SU-DHL-6 (cell line): ENCODE results near the gene KCTD1.

Experiments
- H2AFZ ChIP-seq: fragments of 200-600 bp; sonication (generic); 2 replicates; pipeline ENCODE4 v1.6.1; 2014; ENCODE audit warnings: low read depth, mild to moderate bottlenecking, moderate library complexity, mixed read lengths, antibody characterized with exemption, low read length; ENCODE audit not compliant: severe bottlenecking
- H3F3A ChIP-seq: fragments of 200-600 bp; shearing (Covaris generic); 2 replicates; pipeline ENCODE4 v1.6.0; 2016; ENCODE audit warnings: antibody characterized with exemption, mild to moderate bottlenecking; ENCODE audit not compliant: insufficient read depth
- H3K27ac ChIP-seq: fragments of 200-600 bp; sonication (generic); 2 replicates; pipeline ENCODE4 v1.5.1; 2016; ENCODE audit warnings: low read depth, mild to moderate bottlenecking, low read length, moderate library complexity, mixed read lengths
- H3K27me3 ChIP-seq: fragments of 200-600 bp; sonication (generic), shearing (Covaris generic); 2 replicates; pipeline ENCODE4 v1.6.0; 2014; ENCODE audit warnings: mild to moderate bottlenecking, low read length
- H3K36me3 ChIP-seq: fragments of 200-600 bp; sonication (generic); 2 replicates; pipeline ENCODE4 v1.6.1; 2014; ENCODE audit warnings: mild to moderate bottlenecking, low read length, mixed read lengths
- H3K4me2 ChIP-seq: fragments of 300-600, 200-600 bp; shearing (Covaris generic), sonication (generic); 2 replicates; pipeline ENCODE4 v1.6.0; 2014; ENCODE audit warnings: low read length, low read depth, mild to moderate bottlenecking; ENCODE audit not compliant: poor library complexity, severe bottlenecking
- H3K4me3 ChIP-seq: fragments of 200-600 bp; sonication (generic); 2 replicates; pipeline ENCODE4 v1.5.1; 2014; ENCODE audit warnings: antibody characterized with exemption, low read length, mild to moderate bottlenecking, mixed read lengths; ENCODE audit not compliant: insufficient read depth, poor library complexity, severe bottlenecking
- H3K79me2 ChIP-seq: fragments of 200-600 bp; sonication (generic); 2 replicates; pipeline ENCODE4 v1.6.1; 2014; ENCODE audit warnings: mild to moderate bottlenecking, low read length, moderate library complexity; ENCODE audit not compliant: insufficient read depth
- H3K9ac ChIP-seq: fragments of 200-600 bp; sonication (generic); 2 replicates; pipeline ENCODE4 v1.7.0; 2014; ENCODE audit warnings: mild to moderate bottlenecking, low read length
- H3K9me2 ChIP-seq: fragments of 200-600 bp; sonication (generic); replicated peaks from 2 replicates; pipeline ENCODE4 v1.6.1; 2014; ENCODE audit warnings: low read length; ENCODE audit not compliant: insufficient read depth
- H3K9me3 ChIP-seq: fragments of 200-600 bp; sonication (generic); 2 replicates; pipeline ENCODE4 v1.6.1; 2014; ENCODE audit warnings: low read length, mixed read lengths; ENCODE audit not compliant: insufficient read depth
- H4K20me1 ChIP-seq: fragments of 200-600 bp; sonication (generic); 2 replicates; pipeline ENCODE4 v1.6.1; 2014; ENCODE audit warnings: low read depth, mild to moderate bottlenecking, antibody characterized with exemption, low read length, moderate library complexity, mixed read lengths
- EZH2phosphoT487 ChIP-seq: fragments of 200-600 bp; sonication (generic), shearing (Covaris generic); conservative IDR thresholded peaks from 2 replicates; pipeline ENCODE4 v1.6.1; 2018; ENCODE audit warnings: mild to moderate bottlenecking, antibody characterized with exemption, low read length, moderate library complexity, mixed read lengths
- TF ChIP-seq, protein P1 (sequence below): fragments of 200-600 bp; sonication (generic); IDR thresholded peaks from one replicate; pipeline ENCODE4 v1.5.1; 2017; ENCODE audit warnings: antibody characterized with exemption, mild to moderate bottlenecking, low read length, moderate library complexity; ENCODE audit not compliant: insufficient read depth, poor library complexity, severe bottlenecking

Gene KCTD1

DNA sequence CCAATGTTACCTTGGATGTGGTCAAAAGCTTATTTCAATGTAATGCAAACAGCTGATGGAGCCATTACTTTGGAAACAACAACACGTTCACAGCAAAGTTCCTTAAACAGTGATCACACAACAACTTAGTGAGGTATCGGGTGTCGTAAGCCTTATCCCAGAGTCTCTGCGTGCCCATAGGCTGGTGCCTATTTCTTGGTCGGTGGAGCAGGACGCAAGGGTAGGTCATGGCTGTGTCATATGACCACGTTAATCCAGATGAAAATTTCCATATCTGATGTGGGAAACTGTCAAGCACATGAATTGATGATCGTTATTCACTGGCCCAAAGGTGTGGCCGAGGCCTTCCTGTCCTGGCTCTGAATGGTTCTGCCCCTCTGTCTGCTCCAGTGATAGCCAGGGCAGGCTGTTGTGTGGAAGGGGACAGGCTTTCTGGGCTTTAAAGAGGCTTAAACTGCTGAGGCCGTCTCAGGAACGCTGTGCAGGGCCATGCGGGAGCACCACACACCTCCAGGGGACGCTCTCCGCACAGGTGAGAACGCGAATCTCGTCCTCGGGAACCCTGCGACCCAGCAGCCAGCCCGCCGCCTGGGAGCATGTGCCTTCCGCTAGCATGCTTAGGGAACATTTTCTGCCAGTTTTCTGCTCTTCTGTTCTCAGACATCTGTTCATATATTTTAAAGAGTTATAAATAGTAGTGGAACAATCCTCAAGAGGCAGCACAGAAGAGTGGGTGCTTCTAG is 90.6 kb downstream of the KCTD1 start:
- H2AFZ ChIP-seq, result no peak overlapping the region
- no peak overlapping the region for H3K4me2 ChIP-seq
- no peaks in the 10 kb centered on the region for H3K36me3 ChIP-seq
- TF ChIP-seq, protein P1, sequence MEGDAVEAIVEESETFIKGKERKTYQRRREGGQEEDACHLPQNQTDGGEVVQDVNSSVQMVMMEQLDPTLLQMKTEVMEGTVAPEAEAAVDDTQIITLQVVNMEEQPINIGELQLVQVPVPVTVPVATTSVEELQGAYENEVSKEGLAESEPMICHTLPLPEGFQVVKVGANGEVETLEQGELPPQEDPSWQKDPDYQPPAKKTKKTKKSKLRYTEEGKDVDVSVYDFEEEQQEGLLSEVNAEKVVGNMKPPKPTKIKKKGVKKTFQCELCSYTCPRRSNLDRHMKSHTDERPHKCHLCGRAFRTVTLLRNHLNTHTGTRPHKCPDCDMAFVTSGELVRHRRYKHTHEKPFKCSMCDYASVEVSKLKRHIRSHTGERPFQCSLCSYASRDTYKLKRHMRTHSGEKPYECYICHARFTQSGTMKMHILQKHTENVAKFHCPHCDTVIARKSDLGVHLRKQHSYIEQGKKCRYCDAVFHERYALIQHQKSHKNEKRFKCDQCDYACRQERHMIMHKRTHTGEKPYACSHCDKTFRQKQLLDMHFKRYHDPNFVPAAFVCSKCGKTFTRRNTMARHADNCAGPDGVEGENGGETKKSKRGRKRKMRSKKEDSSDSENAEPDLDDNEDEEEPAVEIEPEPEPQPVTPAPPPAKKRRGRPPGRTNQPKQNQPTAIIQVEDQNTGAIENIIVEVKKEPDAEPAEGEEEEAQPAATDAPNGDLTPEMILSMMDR, result no peak
- TF ChIP-seq EZH2phosphoT487, result no peak
- H3K9me3 ChIP-seq, result no peaks in the 10 kb centered on the region
- no peaks in the 10 kb centered on the region for H3K27me3 ChIP-seq
- no peaks in the 10 kb centered on the region for H3K79me2 ChIP-seq
- no peaks in the 10 kb centered on the region for H4K20me1 ChIP-seq
- H3K9ac ChIP-seq, result no peak overlapping the region
- no peak overlapping the region for H3K4me3 ChIP-seq
- H3K9me2 ChIP-seq, result no peaks in the 10 kb centered on the region
- H3K27ac ChIP-seq, result no peak overlapping the region
- no peaks in the 10 kb centered on the region for H3F3A ChIP-seq

DNA sequence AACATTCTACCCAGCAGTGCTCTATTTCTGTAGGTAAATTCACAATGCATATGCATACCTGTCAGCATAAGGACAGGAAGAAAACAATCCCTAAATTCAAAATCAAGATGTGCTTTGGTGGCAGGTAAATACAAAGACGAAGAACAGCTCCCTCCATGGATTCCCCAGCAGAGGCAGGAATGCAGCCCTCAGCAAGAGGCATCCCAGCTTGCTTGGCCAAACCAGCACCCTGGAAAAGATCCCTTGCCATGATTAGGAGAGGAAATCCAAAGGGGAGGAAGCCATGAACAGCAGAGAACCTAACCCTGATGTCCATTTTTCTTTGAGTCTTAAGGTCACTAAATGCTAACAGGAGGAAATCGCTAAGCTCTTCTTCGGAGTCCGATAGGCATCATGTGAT is 91.2 kb downstream of the KCTD1 start:
- Histone ChIP-seq H3K9ac (no peak overlapping the region), H3K9me3 (no peaks in the 10 kb centered on the region), H3K4me2 (no peak overlapping the region), H2AFZ (no peak overlapping the region), H3K4me3 (no peak overlapping the region), H4K20me1 (no peaks in the 10 kb centered on the region), H3K27ac (no peak overlapping the region), H3K79me2 (no peaks in the 10 kb centered on the region), H3F3A (no peaks in the 10 kb centered on the region), H3K9me2 (no peaks in the 10 kb centered on the region), H3K27me3 (no peaks in the 10 kb centered on the region), H3K36me3 (no peaks in the 10 kb centered on the region)
- no peak for TF ChIP-seq EZH2phosphoT487
- TF ChIP-seq, protein P1, result no peak

DNA sequence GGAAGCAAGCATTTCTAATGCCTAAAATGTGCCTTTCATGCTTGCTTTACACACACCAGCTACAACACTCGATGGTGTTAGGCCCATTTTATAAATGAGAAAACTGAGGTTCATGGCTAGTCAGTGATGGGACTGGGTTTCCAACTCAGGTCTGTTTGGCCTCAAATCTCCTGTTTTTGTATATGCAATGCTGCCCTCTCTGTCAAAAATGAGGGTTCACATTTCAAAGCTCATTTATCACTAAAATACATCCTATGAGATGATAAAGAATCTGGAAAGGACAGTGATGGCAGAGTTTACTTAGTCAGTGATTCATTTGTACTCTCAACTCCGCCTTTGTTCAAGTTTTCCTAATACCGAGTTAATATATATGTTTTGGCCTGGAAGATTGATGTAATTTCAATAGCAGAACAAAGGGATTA is 92.3 kb downstream of the KCTD1 start:
- Histone ChIP-seq H2AFZ (no peak overlapping the region), H3K79me2 (no peaks in the 10 kb centered on the region), H4K20me1 (no peaks in the 10 kb centered on the region), H3K27ac (no peak overlapping the region), H3K4me2 (no peak overlapping the region), H3K36me3 (no peaks in the 10 kb centered on the region), H3F3A (no peaks in the 10 kb centered on the region), H3K27me3 (no peaks in the 10 kb centered on the region), H3K9me3 (no peaks in the 10 kb centered on the region), H3K9ac (no peak overlapping the region), H3K9me2 (no peaks in the 10 kb centered on the region), H3K4me3 (no peak overlapping the region)
- TF ChIP-seq, protein P1, result no peak
- TF ChIP-seq EZH2phosphoT487, result no peak
